HCT116 (cell line): ENCODE results near the gene EIF5A2. TPM values are rescaled to one million over a fixed set of nuclear protein-coding genes. Genes with fewer than 3 reads are reported as not detected.

ENCODE experiments used
- CBX3 ChIP-seq: IDR thresholded peaks from 2 replicates; pipeline ENCODE4 v1.6.1; 2012; ENCODE audit warnings: low read depth
- CEBPB ChIP-seq: IDR thresholded peaks from 2 replicates; pipeline ENCODE4 v1.6.1; 2012; ENCODE audit warnings: low read depth
- EGR1 ChIP-seq: IDR thresholded peaks from 2 replicates; pipeline ENCODE4 v1.6.1; 2012; ENCODE audit warnings: low read depth
- ELF1 ChIP-seq: IDR thresholded peaks from 2 replicates; pipeline ENCODE4 v1.6.1; 2012; ENCODE audit warnings: low read depth, borderline replicate concordance
- EZH2 ChIP-seq: fragments of 200-600 bp; sonication (generic); IDR thresholded peaks from 2 replicates; pipeline ENCODE4 v1.6.1; 2017; ENCODE audit warnings: antibody characterized with exemption, mixed run types
- FOSL1 ChIP-seq: IDR thresholded peaks from 2 replicates; pipeline ENCODE4 v1.6.1; 2012; ENCODE audit warnings: low read depth
- MAX ChIP-seq: IDR thresholded peaks from 2 replicates; pipeline ENCODE4 v1.6.1; 2012
- POLR2AphosphoS5 ChIP-seq: IDR thresholded peaks from 2 replicates; pipeline ENCODE4 v1.6.1; 2011; ENCODE audit warnings: mild to moderate bottlenecking, low read depth, low read length, moderate library complexity
- SP1 ChIP-seq: IDR thresholded peaks from 2 replicates; pipeline ENCODE4 v1.6.1; 2012; ENCODE audit warnings: low read depth
- YY1 ChIP-seq: IDR thresholded peaks from 2 replicates; pipeline ENCODE4 v1.6.1; 2011; ENCODE audit warnings: low read length, low read depth, moderate library complexity, mild to moderate bottlenecking; ENCODE audit not compliant: insufficient replicate concordance; ENCODE audit errors: extremely low read depth
- ZBTB33 ChIP-seq: IDR thresholded peaks from 2 replicates; pipeline ENCODE4 v1.6.1; 2011; ENCODE audit warnings: mild to moderate bottlenecking, low read length, moderate library complexity; ENCODE audit not compliant: insufficient replicate concordance; ENCODE audit errors: extremely low read depth
- ZNF274 ChIP-seq: fragments of 200-500 bp; sonication (Bioruptor generic); IDR thresholded peaks from 2 replicates; pipeline ENCODE4 v1.6.1; 2014; ENCODE audit warnings: mild to moderate bottlenecking, low read depth, low read length, inconsistent platforms
- total RNA-seq: library from RNA; stranded (reverse); gene quantifications from one replicate; pipeline ENCODE4 v1.2.1, GENCODE V29; 2021; ENCODE audit not compliant: unreplicated experiment

Gene EIF5A2
- total RNA-seq, 1 experiment from 2014 or later: 19.4 TPM

- TF ChIP-seq FOSL1 (no peak), ELF1 (peak; percentile 51; the same call in 1 of the 2 replicates), YY1 (peak; percentile 94), SP1 (peak; percentile 64), CEBPB (no peak; the same call in 1 of the 2 replicates), MAX (peak; percentile 91), EZH2 (no peak), CBX3 (peak; percentile 86), EGR1 (no peak), POLR2AphosphoS5 (peak; percentile 99), ZBTB33 (peak; percentile 18), ZNF274 (no peak)
Measured at GRCh38 chr3:170869645-170870593, 38.5 kb downstream of the EIF5A2 start, which contains the start of gene RPL22L1 (continued).
